D341Med (cell line): Measurements from ENCODE around the gene SMIM30.

Experiments
- DNase-seq: peaks from one replicate; pipeline ENCODE4 v3.0.0; 2012; ENCODE audit warnings: low spot score

Gene SMIM30

GRCh38 chr7:113100121-113100603, 18.2 kb downstream of the SMIM30 start:
- DNase-seq: no peak

DNA sequence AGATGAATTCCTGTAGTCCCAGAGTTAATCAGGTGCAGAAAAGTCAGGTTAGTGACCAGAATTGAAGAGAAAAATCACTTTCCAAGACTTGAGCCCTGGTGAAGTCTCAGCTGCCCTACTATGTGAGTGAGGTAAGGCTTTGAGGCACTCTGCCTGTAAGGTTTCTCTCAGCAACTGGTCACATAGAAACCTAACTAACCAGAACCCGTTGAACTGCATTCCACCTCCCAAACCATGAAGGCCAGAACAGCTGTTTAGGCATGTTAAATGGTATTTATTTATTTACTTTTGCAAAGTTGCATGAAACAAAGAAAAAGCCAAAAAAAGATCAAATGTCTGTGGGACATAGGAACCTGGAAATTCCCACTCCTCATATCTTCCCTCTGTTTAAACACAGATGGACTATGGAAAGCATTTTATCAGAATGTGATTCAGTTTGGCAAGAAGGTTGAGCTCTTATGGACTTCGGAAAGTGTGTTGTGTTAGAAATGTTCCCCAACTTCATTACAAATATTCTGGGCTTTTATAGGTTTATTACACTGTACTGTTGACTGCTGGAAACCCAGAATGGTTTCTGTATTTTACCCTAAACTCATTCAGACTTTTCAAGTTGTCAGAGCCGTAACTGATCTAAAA, 19.0 kb downstream of the SMIM30 start:
- DNase-seq: no peak

- DNase-seq: no peak
These were observed 23.7 kb downstream of the SMIM30 start for GRCh38 chr7:113094517-113095249.

- DNase-seq: no peak
These were observed 24.8 kb downstream of the SMIM30 start for GRCh38 chr7:113093561-113093960.

DNA sequence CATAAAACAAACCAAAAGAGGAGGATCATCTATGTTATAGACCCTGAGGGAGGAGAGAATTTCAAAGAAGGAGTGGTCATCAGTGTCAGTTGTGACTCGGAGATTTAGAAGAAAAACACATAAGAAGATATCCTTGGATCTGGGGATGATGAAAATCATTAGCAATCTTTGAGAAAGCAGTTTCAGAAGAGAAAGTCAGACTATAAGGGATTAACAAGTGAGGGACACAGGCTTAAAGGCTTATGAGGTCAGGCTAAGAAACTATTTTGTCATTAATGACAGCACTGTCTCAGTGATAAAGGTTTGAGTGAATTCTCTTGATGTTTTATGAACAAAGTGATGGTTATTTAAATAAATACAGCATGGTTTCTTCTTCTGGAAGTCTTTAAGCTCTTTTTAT, 25.6 kb downstream of the SMIM30 start:
- no peak for DNase-seq

DNA sequence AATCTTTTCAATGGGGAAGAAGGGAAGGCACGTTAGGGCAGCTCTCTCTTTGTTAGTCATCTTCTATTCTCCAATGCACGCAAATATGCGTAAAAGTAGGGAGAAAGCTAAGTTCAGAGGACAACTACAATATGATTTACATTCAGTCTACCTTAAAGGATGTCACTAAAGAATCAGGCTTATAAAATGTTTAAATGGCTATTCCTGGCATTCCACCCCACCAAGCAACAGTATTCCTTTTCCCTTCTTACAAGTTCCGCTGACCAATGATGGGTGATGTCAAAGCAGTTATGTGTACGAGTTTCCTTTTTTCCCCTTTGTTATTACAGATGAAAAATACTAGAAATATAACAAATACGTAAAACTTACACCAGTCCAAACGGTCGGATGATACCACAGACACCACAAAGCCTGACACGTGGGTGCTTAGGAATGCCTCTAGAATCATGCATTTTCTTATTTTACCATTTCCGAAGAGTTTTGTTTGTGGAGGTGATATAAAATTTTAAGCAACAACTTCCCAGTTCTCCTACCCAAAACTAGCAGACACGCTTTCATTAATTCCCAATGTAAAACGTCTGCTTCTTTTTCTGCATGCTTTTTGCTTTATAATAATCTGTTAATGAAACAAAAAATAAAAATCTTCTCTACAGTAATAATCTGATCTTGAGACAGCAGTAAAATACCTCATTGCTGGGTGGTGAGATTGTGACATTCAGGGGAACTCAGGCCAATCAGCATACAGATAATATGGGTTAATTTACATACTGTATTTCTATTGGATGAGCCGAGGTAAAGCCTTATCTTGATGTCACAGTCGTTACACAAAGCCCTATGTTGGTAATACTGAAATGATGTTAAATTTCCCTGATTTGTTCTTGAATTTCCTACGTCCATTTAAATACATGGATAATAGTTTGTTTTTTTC, 31.0 kb downstream of the SMIM30 start:
- no peak for DNase-seq

DNA sequence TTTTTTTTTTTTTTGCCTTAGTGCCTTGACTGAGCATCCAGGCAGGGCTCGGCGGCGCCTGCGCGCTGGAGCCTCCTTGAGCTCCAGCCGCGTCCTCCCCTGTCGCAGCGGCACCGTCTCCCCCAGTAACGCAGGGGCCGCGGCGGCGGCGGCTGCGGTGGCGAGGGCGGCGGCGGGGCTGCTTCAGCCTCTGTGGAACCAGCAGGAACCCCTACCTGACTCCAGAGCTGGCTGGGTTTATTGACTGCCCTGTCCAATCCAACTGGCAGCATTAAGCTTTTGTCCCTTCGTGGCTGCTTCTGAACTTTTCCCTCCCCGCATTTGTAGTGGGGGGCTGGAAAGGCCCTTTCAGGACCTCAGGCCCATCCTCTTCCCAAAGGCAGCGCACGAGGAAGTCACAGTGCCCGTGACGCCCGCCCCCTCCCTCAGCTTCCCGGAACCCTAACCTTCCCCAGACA, 31.9 kb downstream of the SMIM30 start, which contains the start of gene GPR85:
Gene GPR85, minus strand, starts transcription at position 397 of the 458 bp plus-strand sequence. CDS start 2,106 bp downstream, outside the sequence.
- DNase-seq: peak; percentile 30

DNA sequence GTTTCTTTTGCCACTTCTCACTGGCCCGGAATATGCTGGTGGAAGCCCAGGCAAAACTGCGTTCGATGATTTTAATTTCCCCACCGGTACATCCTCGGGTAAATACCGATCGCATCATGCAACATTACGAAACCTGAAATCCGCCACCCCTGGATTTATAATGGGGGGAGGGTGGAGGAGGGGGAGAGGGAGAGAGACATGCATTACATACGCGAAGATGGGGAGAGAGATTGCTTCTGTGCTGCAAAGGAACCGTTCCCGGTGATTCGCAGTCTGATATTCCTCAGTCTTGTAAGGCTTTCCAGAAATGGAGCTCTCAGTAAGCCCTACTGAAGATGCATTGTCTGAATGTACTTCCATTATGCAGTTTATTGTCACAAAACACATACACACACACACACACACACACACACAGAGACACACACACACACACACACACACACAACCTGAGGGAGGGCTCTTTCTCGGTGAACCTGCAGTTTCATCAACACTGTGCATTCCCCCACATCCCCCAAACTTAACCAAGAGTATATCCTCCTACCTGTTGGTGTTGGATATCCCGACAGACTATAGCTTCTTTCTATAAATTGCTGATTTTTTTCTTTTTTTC, 32.5 kb downstream of the SMIM30 start:
- DNase-seq: no peak

DNA sequence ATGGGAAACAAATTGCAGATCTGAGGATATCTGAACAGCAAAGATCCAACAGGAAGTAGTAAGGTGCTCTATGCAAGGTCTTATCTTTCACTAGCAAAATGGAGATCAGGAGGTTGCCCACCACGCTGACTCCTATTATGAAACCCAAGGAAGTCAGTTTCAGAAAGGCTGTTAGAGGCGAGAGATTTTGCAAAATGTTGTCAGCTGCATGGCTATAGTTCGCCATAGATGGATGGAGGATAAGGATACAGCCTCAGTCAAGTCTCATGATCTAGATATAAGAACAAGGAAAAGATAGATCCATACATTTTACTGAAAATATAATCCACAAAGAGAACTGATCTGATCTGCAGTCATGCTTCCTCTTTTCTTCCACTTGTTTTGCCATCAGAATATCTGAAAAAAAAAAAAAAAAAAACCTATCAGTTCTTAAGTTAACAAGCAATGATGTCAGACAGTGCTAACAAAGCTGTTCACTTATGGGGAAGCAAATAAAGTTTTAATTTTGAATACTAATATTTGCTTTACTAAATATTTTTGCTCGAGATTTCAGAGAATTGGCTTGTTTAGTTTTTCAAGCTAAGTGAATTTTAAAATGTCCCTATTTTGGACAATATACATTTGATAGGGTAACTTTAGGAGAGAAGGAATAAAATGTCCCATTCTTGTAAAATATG, 33.7 kb downstream of the SMIM30 start:
- DNase-seq: no peak

DNA sequence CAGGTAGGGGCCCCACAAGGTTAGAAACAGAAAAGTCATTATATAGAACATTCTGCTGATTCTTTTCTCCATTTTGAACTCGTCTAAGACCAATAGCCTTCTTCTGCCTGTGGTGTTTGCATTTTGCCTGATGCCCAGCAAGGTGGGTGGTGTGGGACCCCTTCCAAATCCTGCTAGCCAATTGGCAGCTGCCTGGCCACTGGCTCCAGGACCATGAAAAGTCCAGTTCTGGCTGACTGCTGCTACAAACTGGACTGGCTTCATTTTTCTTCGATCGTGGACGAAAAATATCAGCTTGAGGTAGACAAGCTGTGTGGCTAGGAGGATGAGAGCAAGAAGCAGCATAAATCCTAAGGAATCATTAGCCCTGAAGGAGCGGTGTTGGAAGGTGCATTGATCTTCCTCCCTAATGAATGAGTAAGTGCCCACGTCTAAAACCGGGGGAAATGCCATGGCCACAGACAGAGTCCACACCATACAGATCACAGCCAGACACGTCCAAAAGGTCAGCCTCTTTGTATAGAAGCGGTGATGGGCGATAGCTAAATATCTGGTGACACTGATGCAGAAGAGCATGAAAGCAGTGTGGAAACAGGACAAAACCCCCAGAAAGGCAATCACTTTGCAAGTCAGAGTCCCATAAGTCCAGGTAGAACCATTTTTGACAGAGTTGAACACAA, 34.4 kb downstream of the SMIM30 start:
- DNase-seq: no peak

DNA sequence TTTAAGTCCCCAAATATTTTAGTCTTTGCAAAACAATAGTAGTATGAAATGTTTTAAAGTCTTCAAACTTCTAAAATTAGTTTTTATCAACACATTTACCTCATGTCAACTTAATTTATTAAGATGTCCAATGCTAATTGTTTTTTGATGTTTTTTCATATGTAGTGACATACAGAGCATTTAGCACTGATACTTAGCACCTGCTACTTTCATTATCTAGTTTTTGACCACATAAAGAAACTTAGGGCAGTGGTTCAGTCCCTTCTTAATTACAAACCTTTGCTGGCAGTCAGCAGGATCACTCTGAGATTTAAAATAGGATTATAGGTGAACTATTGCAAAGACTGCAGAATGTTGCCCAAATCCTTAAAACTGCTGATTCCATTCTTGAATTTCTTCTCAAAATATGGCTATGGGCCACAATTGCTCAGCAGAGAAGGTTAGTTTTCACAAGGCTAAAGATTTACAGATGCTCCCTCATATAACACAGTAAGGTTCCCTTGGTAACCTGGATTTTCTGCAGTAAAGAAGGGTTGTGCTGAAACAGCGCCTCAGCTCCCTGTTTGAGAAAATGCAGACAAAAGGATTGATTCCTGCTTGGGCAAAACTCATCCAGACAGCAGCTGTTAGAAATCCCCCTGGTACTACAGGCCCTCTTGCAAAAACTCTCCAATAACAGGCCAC, 35.1 kb downstream of the SMIM30 start:
- no peak for DNase-seq

DNA sequence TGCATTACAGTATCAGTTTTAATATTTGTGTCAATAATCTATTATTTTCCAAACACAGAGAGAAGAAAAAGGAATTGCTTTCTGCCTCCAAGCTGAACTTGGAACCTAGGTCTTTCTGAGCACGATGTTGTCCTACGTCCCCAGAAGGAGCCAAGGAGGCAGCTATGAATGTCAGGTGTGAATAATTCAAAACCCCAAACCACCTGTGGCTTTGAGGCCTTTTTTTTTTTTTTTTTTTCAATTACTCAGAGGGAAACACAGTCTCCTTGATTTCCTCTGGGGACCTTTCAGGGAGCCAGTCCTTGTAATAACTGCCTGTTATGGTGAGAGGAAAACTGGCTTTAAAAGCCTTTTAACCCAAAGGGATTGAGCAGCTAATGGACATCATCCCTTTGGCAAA, 40.0 kb downstream of the SMIM30 start:
- DNase-seq: no peak

DNA sequence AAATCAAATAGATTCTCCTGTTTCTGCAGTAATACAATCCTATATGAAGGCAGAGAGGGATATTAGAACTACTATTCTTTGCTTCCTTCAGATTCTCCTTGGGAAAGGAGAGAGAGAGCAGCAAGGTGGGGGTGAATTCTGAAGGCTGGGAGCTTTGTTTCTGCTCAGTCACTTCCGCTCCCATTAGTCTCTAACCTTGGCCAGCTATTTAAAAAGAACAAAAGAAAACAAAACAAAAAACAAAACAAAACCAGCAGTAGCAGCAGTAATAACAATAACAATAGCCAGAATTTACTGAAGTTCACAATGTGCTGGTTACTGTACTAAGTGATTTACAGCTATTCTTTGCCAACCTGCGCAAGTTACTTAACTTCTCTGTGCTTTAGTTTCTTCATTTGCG, 41.7 kb downstream of the SMIM30 start:
- DNase-seq: no peak

DNA sequence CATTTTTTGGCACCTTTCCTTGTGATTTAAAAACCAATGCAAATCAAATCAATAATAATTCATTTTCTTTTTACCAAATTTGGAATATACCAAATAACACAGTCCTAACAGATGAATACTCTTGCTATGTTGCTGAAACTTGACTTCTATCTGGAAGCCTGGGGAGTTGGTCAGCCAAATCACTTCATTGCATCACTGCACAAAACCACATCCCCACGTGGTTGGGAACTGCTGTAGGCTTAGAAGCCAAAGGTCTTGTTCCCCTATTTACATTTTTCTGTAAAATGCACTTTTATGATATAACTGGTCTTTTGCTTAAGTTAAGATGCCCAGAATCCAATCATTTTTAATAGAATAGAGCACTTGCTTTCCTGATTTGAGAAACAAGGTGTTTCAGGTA, 46.9 kb downstream of the SMIM30 start:
- no peak for DNase-seq
